GM12878 (cell line): ENCODE results near the gene ARHGAP9. TPM values are rescaled to one million over a fixed set of nuclear protein-coding genes. Genes with fewer than 3 reads are reported as not detected.
"Not testable (repeated sequence)": the region's sequence is repeated elsewhere in the genome, so short reads cannot be mapped to it uniquely, and the experiment has no call there.

Experiments used
- ATAC-seq: fragments of 200-7000 bp; cut with Tn5 transposase; 3 replicates; pipeline ENCODE4 v1.9.1; 2020; ENCODE audit warnings: mild to moderate bottlenecking, moderate library complexity
- BruUV-seq: library from RNA; stranded (reverse); fragments of 400-500 nt; replicated peaks from 2 replicates; lab custom pipeline; 2021; lab: Mats Ljungman, UMichigan
- CTCF ChIA-PET: fragments of 300-600 bp; sonication (Branson Sonifier 250); formaldehyde crosslinking; extraction: SDS; loops from one replicate; lab custom pipeline; 2021; ENCODE audit warnings: inconsistent platforms; lab: Yijun Ruan, JAX
- POLR2A ChIA-PET: fragments of 350-600 bp; formaldehyde crosslinking; extraction: SDS; loops from one replicate; lab custom pipeline; 2021; ENCODE audit warnings: inconsistent platforms; lab: Charles Lee
- RAD21 ChIA-PET: fragments of 300-600 bp; sonication (Branson Sonifier 250); formaldehyde crosslinking; loops from one replicate; lab custom pipeline; 2023; ENCODE audit warnings: antibody characterized with exemption; ENCODE audit not compliant: unreplicated experiment; lab: Charles Lee
- SMC1A ChIA-PET: fragments of 300-600 bp; sonication (Branson Sonifier 250); formaldehyde crosslinking; loops from one replicate; lab custom pipeline; 2023; ENCODE audit not compliant: unreplicated experiment, uncharacterized antibody; lab: Charles Lee
- DNase-seq: peaks from one replicate; pipeline ENCODE4 v3.0.0-alpha.2; 2011; ENCODE audit warnings: low read depth, low spot score
- FAIRE-seq: peaks from 3 replicates; lab custom pipeline; 2011; peaks lifted over from hg19 to GRCh38; lab: Jason Lieb, UNC
- H2AFZ ChIP-seq: 2 replicates; pipeline ENCODE4 v1.6.0; 2011; ENCODE audit warnings: low read depth, low read length, control low read depth; ENCODE audit not compliant: control insufficient read depth
- H3K27ac ChIP-seq: 2 replicates; pipeline ENCODE4 v1.5.1; 2011; ENCODE audit warnings: control low read depth; ENCODE audit not compliant: control insufficient read depth, insufficient read depth
- H3K27me3 ChIP-seq, 2 experiments: replicated peaks in 1 of 2; 2 replicates each; pipeline versions ENCODE4 v1.6.0 to v1.6.1; 2011; ENCODE audit warnings: low read length in 1 of 2; ENCODE audit not compliant: control insufficient read depth in 2 of 2, insufficient read depth in 2 of 2
- H3K36me3 ChIP-seq, 2 experiments: 2 replicates each; pipeline ENCODE4 v1.5.1; 2011; ENCODE audit warnings: low read length in 1 of 2; ENCODE audit not compliant: control insufficient read depth in 2 of 2, insufficient read depth in 2 of 2
- H3K4me1 ChIP-seq: 2 replicates; pipeline ENCODE4 v1.6.1; 2011; ENCODE audit warnings: mild to moderate bottlenecking, low read length, moderate library complexity, mixed read lengths; ENCODE audit not compliant: control insufficient read depth, insufficient read depth
- H3K4me2 ChIP-seq: 2 replicates; pipeline ENCODE4 v1.6.0; 2011; ENCODE audit warnings: control low read depth; ENCODE audit not compliant: control insufficient read depth, insufficient read depth
- H3K4me3 ChIP-seq: fragments of 200-600 bp; sonication (generic); 2 replicates; pipeline ENCODE4 v1.5.1; 2016
- H3K79me2 ChIP-seq: 2 replicates; pipeline ENCODE4 v1.6.0; 2011; ENCODE audit warnings: low read length; ENCODE audit not compliant: control insufficient read depth, insufficient read depth
- H3K9ac ChIP-seq: 2 replicates; pipeline ENCODE4 v1.8.0; 2011; ENCODE audit warnings: low read length, control low read depth, mixed read lengths; ENCODE audit not compliant: control insufficient read depth, insufficient read depth
- H3K9me3 ChIP-seq: replicated peaks from 3 replicates; pipeline ENCODE4 v1.5.1; 2011; ENCODE audit warnings: mild to moderate bottlenecking, low read length; ENCODE audit not compliant: control insufficient read depth, insufficient read depth
- H4K20me1 ChIP-seq: 2 replicates; pipeline ENCODE4 v1.6.0; 2011; ENCODE audit not compliant: control insufficient read depth, insufficient read depth
- HCFC1 ChIP-seq: fragments of 150-350 bp; IDR thresholded peaks from 2 replicates; pipeline ENCODE4 v1.6.1; 2014; ENCODE audit warnings: low read length
- RELA ChIP-seq: fragments of 450-650 bp; IDR thresholded peaks from 2 replicates; pipeline ENCODE4 v1.8.0; 2014; ENCODE audit warnings: borderline replicate concordance; ENCODE audit not compliant: partially characterized antibody
- SKIL ChIP-seq: fragments of 450-650 bp; IDR thresholded peaks from 2 replicates; pipeline ENCODE4 v1.6.1; 2017; ENCODE audit warnings: mild to moderate bottlenecking, low read depth, inconsistent platforms; ENCODE audit not compliant: poor library complexity, severe bottlenecking
- SMAD5 ChIP-seq: IDR thresholded peaks from 2 replicates; pipeline ENCODE4 v1.6.1; 2016; ENCODE audit warnings: antibody characterized with exemption, low read depth
- SMARCA5 ChIP-seq: fragments of 450-650 bp; IDR thresholded peaks from 2 replicates; pipeline ENCODE4 v1.6.1; 2017; ENCODE audit warnings: mild to moderate bottlenecking
- SP1 ChIP-seq: IDR thresholded peaks from one replicate; pipeline ENCODE4 v1.6.1; 2011; ENCODE audit warnings: low read depth, low read length
- ZBED1 ChIP-seq: IDR thresholded peaks from 2 replicates; pipeline ENCODE4 v1.6.1; 2016; ENCODE audit warnings: borderline replicate concordance
- WGBS: methylation state at CpG from one replicate; pipeline ENCODE4 v1.1.6; 2016; ENCODE audit warnings: low lambda C conversion rate; ENCODE audit not compliant: insufficient replicate concordance, insufficient coverage; ENCODE audit errors: missing lambda C conversion rate; 5-methylcytosine and 5-hydroxymethylcytosine counted together
- in situ Hi-C: fragments of 300-500 bp; cut with MboI; formaldehyde crosslinking; loops from 9 replicates; pipeline ENCODE4 v1.14.3; 2018; ENCODE audit warnings: mixed read lengths
- intact Hi-C: fragments of 100-400 bp; cut with micrococcal nuclease; formaldehyde crosslinking; loops from one replicate; pipeline ENCODE4 v1.14.2; 2022; ENCODE audit not compliant: unreplicated experiment
- polyA plus RNA-seq, 11 experiments: library from polyadenylated mRNA; depleted of rRNA in 4 of 11; unstranded in 6 of 11; stranded (reverse) in 5 of 11; fragments of >200 nt; fragmentation: Nextera tagmentation in 4 of 11; fragmentation: Illumina TruSeq in 1 of 11; extraction: Ambion mirVana in 4 of 11; extraction: Trizol in 1 of 11; gene quantifications; 1 replicate in 1 of 11; 2 replicates in 10 of 11; pipeline versions ENCODE4 v1.2.1 to v1.2.3, GENCODE V29; 2011 to 2016; ENCODE audit warnings: inconsistent platforms in 2 of 11, missing spikeins in 2 of 11, low read depth in 1 of 11
- total RNA-seq, 4 experiments: library from RNA; depleted of rRNA in 3 of 4; stranded (reverse); fragments of >200 nt in 3 of 4; fragmentation: Illumina TruSeq in 1 of 4; extraction: Trizol in 1 of 4; gene quantifications; 2 replicates each; pipeline versions ENCODE4 v1.2.1 to v1.2.3, GENCODE V29; 2013 to 2021
- TF ChIP-seq, protein P1 (sequence below): IDR thresholded peaks from 2 replicates; pipeline ENCODE4 v1.6.1; 2012; ENCODE audit warnings: low read depth, low read length, improper control_type of control experiment
- TF ChIP-seq, protein P2 (sequence below): fragments of 450-650 bp; IDR thresholded peaks from 2 replicates; pipeline ENCODE4 v1.6.1; 2014; ENCODE audit warnings: mild to moderate bottlenecking

Gene ARHGAP9
- total and polyA plus RNA-seq, 10 of the 15 experiments (the other 5 are each of a cell fraction or from before 2014, with no cell fraction given) = 19.5 to 102 (median 76.8) TPM

DNA sequence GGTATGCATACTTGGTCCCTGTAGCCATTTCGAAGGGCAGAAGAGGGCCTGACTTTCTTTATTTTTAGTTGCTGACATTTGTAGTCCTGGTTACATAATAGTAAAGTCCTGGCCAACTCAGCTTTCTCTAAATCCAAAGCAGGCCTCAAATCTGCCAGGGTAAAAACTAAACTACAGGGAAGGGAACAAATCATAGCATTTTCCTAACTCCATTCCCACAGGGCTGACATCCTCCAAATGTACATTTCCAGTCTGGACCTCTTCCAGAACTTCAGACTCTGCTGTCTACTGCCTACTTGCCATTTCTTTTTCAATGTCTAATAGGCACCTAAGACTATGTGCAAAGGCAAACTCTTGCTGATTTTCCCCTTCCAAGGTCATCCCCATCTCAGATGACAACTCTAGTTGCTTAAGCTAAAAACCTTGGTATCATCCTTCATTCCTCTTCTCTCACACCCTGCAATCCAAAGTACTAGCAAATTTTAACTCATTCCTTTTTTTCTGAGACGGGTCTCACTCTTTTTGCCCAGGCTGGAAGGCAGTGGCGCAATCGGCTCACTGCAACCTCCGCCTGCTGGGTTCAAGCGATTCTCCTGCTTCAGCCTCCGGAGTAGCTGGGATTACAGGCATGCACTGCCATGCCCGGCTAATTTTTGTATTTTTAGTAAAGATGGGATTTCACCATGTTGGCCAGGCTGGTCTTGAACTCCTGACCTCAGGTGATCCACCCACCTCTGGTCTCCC is 38.7 kb upstream of the ARHGAP9 start:
- FAIRE-seq = peak; percentile 31
- H3K27ac ChIP-seq = no peak overlapping the region

DNA sequence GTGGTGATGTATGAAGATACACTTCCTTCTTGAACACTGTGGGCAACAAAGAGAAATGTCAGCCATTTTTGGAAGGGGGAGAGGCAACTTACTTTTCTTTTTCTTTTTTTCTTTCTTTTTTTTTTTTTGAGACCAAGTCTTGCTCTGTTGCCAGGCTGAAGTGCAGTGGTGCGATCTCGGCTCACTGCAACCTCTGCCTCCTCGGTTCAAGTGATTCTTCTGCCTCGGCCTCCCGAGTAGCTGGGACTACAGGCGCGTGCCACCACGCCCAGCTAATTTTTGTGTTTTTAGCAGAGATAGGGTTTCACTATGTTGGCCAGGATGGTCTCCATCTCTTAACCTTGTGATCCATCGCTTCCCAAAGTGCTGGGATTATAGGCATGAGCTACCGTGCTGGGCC is 38.1 kb upstream of the ARHGAP9 start:
- Histone ChIP-seq H3K79me2 (peaks cover 27% of the 10 kb centered on the region), H3K4me1 (peaks cover 13% of the 10 kb centered on the region), H3K36me3 (peaks cover 25 to 35% of the 10 kb centered on the region in 2 experiments)
- H3K9ac ChIP-seq, POLR2A ChIA-PET, H3K27me3 ChIP-seq, H2AFZ ChIP-seq, ATAC-seq, SMC1A ChIA-PET, FAIRE-seq, DNase-seq, H3K27ac ChIP-seq, intact Hi-C loops, in situ Hi-C loops, H4K20me1 ChIP-seq, BruUV-seq, H3K4me2 ChIP-seq, H3K4me3 ChIP-seq, H3K9me3 ChIP-seq: not testable (repeated sequence)
- ChIA-PET RAD21 (interaction anchor here (1.1 to 1.3 kb wide), 2 partner anchors 57 to 59 kb away, joined by 3 read pairs; no protein-coding TSS in a partner anchor), CTCF (interaction anchor here (1.2 to 4.0 kb wide), 2 partner anchors 38 to 41 kb away, joined by 3 to 13 read pairs; partner anchors contain the start of gene ARHGAP9)
- WGBS = 95% methylated on average over 8 of the region's 10 CpGs

More for the DNA sequence above, 38.7 kb upstream of the ARHGAP9 start:
- Histone ChIP-seq H3K4me3 (peak overlapping the region; percentile 98), H2AFZ (no peak overlapping the region), H3K27me3 (no peaks in the 10 kb centered on the region), H3K4me2 (peak overlapping the region; percentile 61), H3K79me2 (peaks cover 32% of the 10 kb centered on the region), H3K36me3 (peaks cover 22 to 33% of the 10 kb centered on the region in 2 experiments), H3K4me1 (peaks cover 13% of the 10 kb centered on the region), H3K9ac (no peak overlapping the region), H3K9me3 (no peaks in the 10 kb centered on the region), H4K20me1 (peaks cover 4% of the 10 kb centered on the region; the same call in 1 of the 2 replicates)
- ChIA-PET CTCF (interaction anchor here (1.2 to 4.0 kb wide), 3 partner anchors 38 to 238 kb away, joined by 3 to 13 read pairs (median 3); partner anchors contain the start of gene ARHGAP9), RAD21 (no interaction called here), POLR2A (interaction anchor here (0.8 to 1.3 kb wide), 2 partner anchors 27 to 38 kb away, joined by 4 to 5 read pairs; partner anchors contain the start of gene ARHGAP9), SMC1A (interaction anchor here (1.6 kb wide), 1 partner anchor 88 kb away, joined by 3 read pairs; no protein-coding TSS in a partner anchor)
- in situ Hi-C loops = no loop called here
- no peak for TF ChIP-seq SMAD5
- TF ChIP-seq, protein P1, sequence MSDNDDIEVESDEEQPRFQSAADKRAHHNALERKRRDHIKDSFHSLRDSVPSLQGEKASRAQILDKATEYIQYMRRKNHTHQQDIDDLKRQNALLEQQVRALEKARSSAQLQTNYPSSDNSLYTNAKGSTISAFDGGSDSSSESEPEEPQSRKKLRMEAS = no peak
- no peak for TF ChIP-seq RELA
- TF ChIP-seq SMARCA5 = no peak
- TF ChIP-seq SKIL = no peak
- TF ChIP-seq, protein P2, sequence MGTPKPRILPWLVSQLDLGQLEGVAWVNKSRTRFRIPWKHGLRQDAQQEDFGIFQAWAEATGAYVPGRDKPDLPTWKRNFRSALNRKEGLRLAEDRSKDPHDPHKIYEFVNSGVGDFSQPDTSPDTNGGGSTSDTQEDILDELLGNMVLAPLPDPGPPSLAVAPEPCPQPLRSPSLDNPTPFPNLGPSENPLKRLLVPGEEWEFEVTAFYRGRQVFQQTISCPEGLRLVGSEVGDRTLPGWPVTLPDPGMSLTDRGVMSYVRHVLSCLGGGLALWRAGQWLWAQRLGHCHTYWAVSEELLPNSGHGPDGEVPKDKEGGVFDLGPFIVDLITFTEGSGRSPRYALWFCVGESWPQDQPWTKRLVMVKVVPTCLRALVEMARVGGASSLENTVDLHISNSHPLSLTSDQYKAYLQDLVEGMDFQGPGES = no peak
- TF ChIP-seq ZBED1 = no peak
- TF ChIP-seq SP1 = no peak
- TF ChIP-seq HCFC1 = no peak
- ATAC-seq (no peak), DNase-seq (no peak)
- intact Hi-C loops = no loop called here
- no TSS peak for BruUV-seq
- 90% methylated on average over 8 of the region's 8 CpGs for WGBS
